Measurements from ENCODE around the gene FARS2.

The FARS2 gene

GRCh38 chr6:5308066-5308465 lies 46.8 kb downstream of the FARS2 start:
- no peak for DNase-seq (ENCODE audit: low read depth)
- TF ChIP-seq CTCF (IDR thresholded peaks at IDR 0.05; ENCODE audit: control insufficient read depth, extremely low read depth, insufficient read depth) = no peak
- no peak overlapping the region for H3K4me3 ChIP-seq (ENCODE audit: low read depth, low read length)

- no peak for DNase-seq (ENCODE audit: low read depth)
- no peak overlapping the region for H3K4me3 ChIP-seq (ENCODE audit: low read depth, low read length)
- no peak for TF ChIP-seq CTCF (IDR thresholded peaks at IDR 0.05; ENCODE audit: control insufficient read depth, extremely low read depth, insufficient read depth)
Measured at GRCh38 chr6:5314191-5314865, 53.0 kb downstream of the FARS2 start.

- no peak overlapping the region for H3K4me3 ChIP-seq (ENCODE audit: low read depth, low read length)
- DNase-seq (ENCODE audit: low read depth) = no peak
- TF ChIP-seq CTCF (IDR thresholded peaks at IDR 0.05; ENCODE audit: control insufficient read depth, extremely low read depth, insufficient read depth) = no peak
Measured at GRCh38 chr6:5315881-5316280, 54.6 kb downstream of the FARS2 start.

GRCh38 chr6:5316951-5317350 lies 55.6 kb downstream of the FARS2 start:
- TF ChIP-seq CTCF (IDR thresholded peaks at IDR 0.05; ENCODE audit: control insufficient read depth, extremely low read depth, insufficient read depth) = no peak
- no peak for DNase-seq (ENCODE audit: low read depth)
- no peak overlapping the region for H3K4me3 ChIP-seq (ENCODE audit: low read depth, low read length)

GRCh38 chr6:5318617-5319272 lies 57.4 kb downstream of the FARS2 start:
- no peak overlapping the region for H3K4me3 ChIP-seq (ENCODE audit: low read depth, low read length)
- TF ChIP-seq CTCF (IDR thresholded peaks at IDR 0.05; ENCODE audit: control insufficient read depth, extremely low read depth, insufficient read depth) = no peak
- no peak for DNase-seq (ENCODE audit: low read depth)

- no peak for DNase-seq (ENCODE audit: low read depth)
- no peak for TF ChIP-seq CTCF (IDR thresholded peaks at IDR 0.05; ENCODE audit: control insufficient read depth, extremely low read depth, insufficient read depth)
Measured at GRCh38 chr6:5323979-5324378, 62.7 kb downstream of the FARS2 start.

GRCh38 chr6:5325173-5325572 lies 63.9 kb downstream of the FARS2 start:
- no peak for DNase-seq (ENCODE audit: low read depth)
- no peak overlapping the region for H3K4me3 ChIP-seq (ENCODE audit: low read depth, low read length)
- no peak for TF ChIP-seq CTCF (IDR thresholded peaks at IDR 0.05; ENCODE audit: control insufficient read depth, extremely low read depth, insufficient read depth)

More at GRCh38 chr6:5323979-5324378, 62.7 kb downstream of the FARS2 start:
- H3K4me3 ChIP-seq (ENCODE audit: low read depth, low read length) = no peak overlapping the region
